GM18861 (cell line): ENCODE data around the gene TMEM260.
A peak's percentile ranks its signal among the peaks of the same experiment; 100 is the strongest.

Experiments
- ATAC-seq: cut with Tn5 transposase; IDR thresholded peaks from one replicate; pipeline ENCODE4 v1.9.1; 2021; ENCODE audit not compliant: unreplicated experiment

TMEM260 gene

GRCh38 chr14:56579345-56580220 lies at the start of gene TMEM260:
Gene TMEM260, plus strand, starts transcription at chr14:56579798. Its CDS starts 117 bp downstream, at chr14:56579915.
- ATAC-seq = peak; percentile 77

- no peak for ATAC-seq
Measured at GRCh38 chr14:56532546-56532945, 47.1 kb upstream of the TMEM260 start.

GRCh38 chr14:56534656-56535055 lies 44.9 kb upstream of the TMEM260 start:
- no peak for ATAC-seq

- no peak for ATAC-seq
Measured at GRCh38 chr14:56539862-56540261, 39.7 kb upstream of the TMEM260 start.

GRCh38 chr14:56543436-56543835 lies 36.2 kb upstream of the TMEM260 start:
- ATAC-seq = no peak

GRCh38 chr14:56549721-56550120 lies 29.9 kb upstream of the TMEM260 start:
- ATAC-seq = no peak

- no peak for ATAC-seq
Measured at GRCh38 chr14:56552615-56553014, 27.0 kb upstream of the TMEM260 start.

- no peak for ATAC-seq
Measured at GRCh38 chr14:56554301-56554700, 25.3 kb upstream of the TMEM260 start.

GRCh38 chr14:56555921-56556570 lies 23.6 kb upstream of the TMEM260 start:
- ATAC-seq = no peak

- no peak for ATAC-seq
Measured at GRCh38 chr14:56559182-56559581, 20.4 kb upstream of the TMEM260 start.

- no peak for ATAC-seq
Measured at GRCh38 chr14:56561606-56562005, 18.0 kb upstream of the TMEM260 start.

- ATAC-seq = no peak
Measured at GRCh38 chr14:56562883-56563282, 16.7 kb upstream of the TMEM260 start.

- ATAC-seq = no peak
Measured at GRCh38 chr14:56569174-56569573, 10.4 kb upstream of the TMEM260 start.

GRCh38 chr14:56570295-56570694 lies 9.3 kb upstream of the TMEM260 start:
- no peak for ATAC-seq

- no peak for ATAC-seq
Measured at GRCh38 chr14:56580221-56580711, 668 bp downstream of the TMEM260 start.

- ATAC-seq = no peak
Measured at GRCh38 chr14:56581041-56581727, 1.6 kb downstream of the TMEM260 start.

- no peak for ATAC-seq
Measured at GRCh38 chr14:56585461-56586084, 6.0 kb downstream of the TMEM260 start.

GRCh38 chr14:56587701-56588100 lies 8.1 kb downstream of the TMEM260 start:
- no peak for ATAC-seq

- ATAC-seq = no peak
Measured at GRCh38 chr14:56590535-56590960, 10.9 kb downstream of the TMEM260 start.

GRCh38 chr14:56592746-56593544 lies 13.3 kb downstream of the TMEM260 start:
- no peak for ATAC-seq
